ENCODE results near the gene PNPLA5.

Gene PNPLA5

DNA sequence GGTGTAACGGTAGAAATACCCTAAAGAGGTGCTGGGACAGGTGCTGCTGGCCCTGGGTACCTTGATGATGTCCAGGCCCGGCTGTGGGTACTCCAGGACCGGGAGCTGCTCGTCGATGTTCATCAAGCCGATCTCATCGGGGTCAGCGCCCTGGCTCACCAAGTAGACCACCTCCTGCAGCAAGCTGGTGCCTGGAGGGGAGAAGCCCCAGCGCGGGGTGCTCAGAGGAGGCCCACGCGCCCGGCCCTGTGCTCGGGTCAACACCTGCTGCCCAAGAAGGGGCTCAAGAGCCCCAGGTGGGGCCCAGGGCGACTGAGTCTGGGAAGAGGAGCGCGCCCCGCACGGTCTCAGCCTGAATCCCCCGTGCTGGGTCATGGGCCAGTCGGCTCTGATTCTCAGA is 50.1 kb downstream of the PNPLA5 start:
- Mint-ChIP-seq H3K9me3 (no peaks in the 10 kb centered on the region), H3K36me3 (ENCODE audit: low read depth) (no peaks in the 10 kb centered on the region), H3K27ac (no peak overlapping the region), H3K4me3 (no peak overlapping the region), H3K4me1 (no peaks in the 10 kb centered on the region), H3K27me3 (ENCODE audit: low read depth) (peaks cover 8% of the 10 kb centered on the region)
- TF ChIP-seq, protein P1, sequence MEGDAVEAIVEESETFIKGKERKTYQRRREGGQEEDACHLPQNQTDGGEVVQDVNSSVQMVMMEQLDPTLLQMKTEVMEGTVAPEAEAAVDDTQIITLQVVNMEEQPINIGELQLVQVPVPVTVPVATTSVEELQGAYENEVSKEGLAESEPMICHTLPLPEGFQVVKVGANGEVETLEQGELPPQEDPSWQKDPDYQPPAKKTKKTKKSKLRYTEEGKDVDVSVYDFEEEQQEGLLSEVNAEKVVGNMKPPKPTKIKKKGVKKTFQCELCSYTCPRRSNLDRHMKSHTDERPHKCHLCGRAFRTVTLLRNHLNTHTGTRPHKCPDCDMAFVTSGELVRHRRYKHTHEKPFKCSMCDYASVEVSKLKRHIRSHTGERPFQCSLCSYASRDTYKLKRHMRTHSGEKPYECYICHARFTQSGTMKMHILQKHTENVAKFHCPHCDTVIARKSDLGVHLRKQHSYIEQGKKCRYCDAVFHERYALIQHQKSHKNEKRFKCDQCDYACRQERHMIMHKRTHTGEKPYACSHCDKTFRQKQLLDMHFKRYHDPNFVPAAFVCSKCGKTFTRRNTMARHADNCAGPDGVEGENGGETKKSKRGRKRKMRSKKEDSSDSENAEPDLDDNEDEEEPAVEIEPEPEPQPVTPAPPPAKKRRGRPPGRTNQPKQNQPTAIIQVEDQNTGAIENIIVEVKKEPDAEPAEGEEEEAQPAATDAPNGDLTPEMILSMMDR (IDR thresholded peaks at IDR 0.05; ENCODE audit: unreplicated experiment in 3 of 3): no peak

DNA sequence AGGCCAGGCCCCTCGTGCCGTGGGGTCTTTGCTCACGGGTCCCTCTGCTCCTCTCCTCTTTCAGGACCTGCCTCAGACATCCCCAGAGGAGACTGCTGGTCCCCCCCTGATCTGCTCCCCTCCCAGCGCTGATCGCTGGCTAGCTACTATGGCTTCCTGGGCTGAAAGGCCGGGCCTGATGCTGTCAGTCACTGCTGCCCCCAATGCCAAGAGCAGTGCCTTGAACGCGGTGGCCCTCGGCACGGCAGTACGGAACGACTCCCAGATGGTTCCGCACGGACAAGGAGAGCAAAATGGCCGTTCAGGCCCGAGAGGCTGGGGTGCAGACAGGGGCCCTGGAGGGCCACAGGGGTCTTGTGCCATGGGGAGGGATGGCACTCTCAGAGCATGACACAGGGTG is 51.0 kb downstream of the PNPLA5 start:
- TF ChIP-seq, protein P1 (IDR thresholded peaks at IDR 0.05; ENCODE audit: unreplicated experiment in 3 of 3): no peak
- no peak overlapping the region for H3K27ac Mint-ChIP-seq
- no peak overlapping the region for H3K4me3 Mint-ChIP-seq
- H3K9me3 Mint-ChIP-seq: no peaks in the 10 kb centered on the region
- H3K4me1 Mint-ChIP-seq: no peaks in the 10 kb centered on the region
- no peaks in the 10 kb centered on the region for H3K36me3 Mint-ChIP-seq (ENCODE audit: low read depth)
- peaks cover 3% of the 10 kb centered on the region for H3K27me3 Mint-ChIP-seq (ENCODE audit: low read depth)

DNA sequence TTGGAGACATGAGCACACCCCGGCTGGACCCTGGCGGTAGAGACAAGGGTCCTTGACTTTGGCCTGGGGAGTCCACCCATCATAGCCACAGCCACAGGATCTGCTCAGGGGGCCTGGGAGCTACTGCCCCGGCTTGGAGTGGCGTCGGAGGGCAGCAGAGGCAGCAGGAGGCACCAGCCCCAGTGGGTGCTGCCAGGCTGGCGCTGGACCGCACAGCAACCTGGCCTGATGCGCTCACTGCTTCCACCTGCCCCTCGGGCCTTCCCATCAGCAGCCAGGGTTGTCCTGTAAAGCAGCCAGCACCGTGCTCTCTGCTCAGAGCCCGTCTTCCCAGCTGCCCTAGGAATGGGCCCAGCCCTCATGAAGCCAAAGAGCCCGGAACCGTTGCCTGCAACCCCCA is 51.4 kb downstream of the PNPLA5 start:
- no peaks in the 10 kb centered on the region for H3K4me1 Mint-ChIP-seq
- H3K9me3 Mint-ChIP-seq: no peaks in the 10 kb centered on the region
- H3K36me3 Mint-ChIP-seq (ENCODE audit: low read depth): no peaks in the 10 kb centered on the region
- H3K4me3 Mint-ChIP-seq: no peak overlapping the region
- no peak overlapping the region for H3K27ac Mint-ChIP-seq
- TF ChIP-seq, protein P1 (IDR thresholded peaks at IDR 0.05; ENCODE audit: unreplicated experiment in 3 of 3): no peak
- peaks cover 1% of the 10 kb centered on the region for H3K27me3 Mint-ChIP-seq (ENCODE audit: low read depth)

DNA sequence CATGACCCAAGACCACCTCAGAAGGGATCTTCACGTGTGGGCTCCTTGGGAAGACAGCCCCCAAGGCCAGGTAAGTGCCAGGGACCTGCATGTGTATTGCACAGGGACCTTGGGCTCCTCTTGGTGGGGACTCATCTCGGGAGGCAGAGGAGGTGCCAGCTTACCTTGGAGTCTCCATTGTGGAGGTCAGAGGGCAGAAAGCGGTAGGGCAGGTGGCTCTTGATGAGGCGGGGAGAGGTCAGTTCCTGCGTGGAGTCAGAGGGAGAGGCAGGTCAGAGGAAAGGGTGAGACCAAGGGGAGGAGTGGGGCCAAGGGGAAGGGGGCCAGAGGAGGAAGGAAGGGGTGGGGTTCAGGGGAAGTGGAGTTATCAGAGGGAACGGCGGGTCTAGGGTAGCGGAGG is 52.0 kb downstream of the PNPLA5 start:
- H3K36me3 Mint-ChIP-seq (ENCODE audit: low read depth): no peaks in the 10 kb centered on the region
- no peaks in the 10 kb centered on the region for H3K27me3 Mint-ChIP-seq (ENCODE audit: low read depth)
- no peak overlapping the region for H3K27ac Mint-ChIP-seq
- H3K9me3 Mint-ChIP-seq: no peaks in the 10 kb centered on the region
- TF ChIP-seq, protein P1 (IDR thresholded peaks at IDR 0.05; ENCODE audit: unreplicated experiment in 3 of 3): no peak
- no peaks in the 10 kb centered on the region for H3K4me1 Mint-ChIP-seq
- H3K4me3 Mint-ChIP-seq: no peak overlapping the region

DNA sequence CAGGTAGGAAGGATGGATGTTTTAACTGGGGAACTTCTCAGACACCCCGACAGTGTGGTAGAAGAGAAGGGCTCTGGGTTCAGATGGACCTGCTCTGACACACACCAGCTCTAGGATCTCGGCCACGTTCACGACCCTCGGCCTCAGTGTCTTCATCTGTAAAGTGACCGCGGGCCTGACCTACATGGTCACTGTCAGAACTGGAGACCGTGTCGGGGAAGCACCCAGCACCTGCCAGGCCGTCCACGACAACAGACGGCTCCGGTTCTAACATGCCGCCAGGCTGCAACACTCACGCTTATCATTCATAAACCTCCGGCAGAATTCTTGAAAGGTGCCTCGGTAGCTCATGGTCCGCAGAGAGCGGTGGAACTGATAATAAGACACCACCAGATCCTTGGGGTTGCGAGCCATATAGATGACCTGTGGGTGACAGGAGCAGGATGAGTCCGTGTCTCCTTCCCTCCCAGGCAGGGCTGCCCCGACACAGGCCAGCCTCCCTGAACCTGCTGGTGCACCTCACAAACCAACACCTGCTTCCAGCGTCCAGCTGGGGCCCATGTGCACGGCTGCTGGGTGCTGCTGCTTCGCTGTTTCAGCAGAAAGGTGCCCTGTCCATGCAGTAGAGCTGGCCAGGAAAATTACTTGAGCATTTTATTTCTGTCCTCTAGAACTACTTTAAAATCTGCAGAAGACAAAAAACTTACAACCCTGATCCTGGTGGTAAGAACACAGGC is 53.1 kb downstream of the PNPLA5 start:
- H3K27me3 Mint-ChIP-seq (ENCODE audit: low read depth): no peaks in the 10 kb centered on the region
- TF ChIP-seq, protein P1 (IDR thresholded peaks at IDR 0.05; ENCODE audit: unreplicated experiment in 3 of 3): no peak
- H3K9me3 Mint-ChIP-seq: no peaks in the 10 kb centered on the region
- no peak overlapping the region for H3K27ac Mint-ChIP-seq
- no peak overlapping the region for H3K4me3 Mint-ChIP-seq
- H3K4me1 Mint-ChIP-seq: no peaks in the 10 kb centered on the region
- no peaks in the 10 kb centered on the region for H3K36me3 Mint-ChIP-seq (ENCODE audit: low read depth)

DNA sequence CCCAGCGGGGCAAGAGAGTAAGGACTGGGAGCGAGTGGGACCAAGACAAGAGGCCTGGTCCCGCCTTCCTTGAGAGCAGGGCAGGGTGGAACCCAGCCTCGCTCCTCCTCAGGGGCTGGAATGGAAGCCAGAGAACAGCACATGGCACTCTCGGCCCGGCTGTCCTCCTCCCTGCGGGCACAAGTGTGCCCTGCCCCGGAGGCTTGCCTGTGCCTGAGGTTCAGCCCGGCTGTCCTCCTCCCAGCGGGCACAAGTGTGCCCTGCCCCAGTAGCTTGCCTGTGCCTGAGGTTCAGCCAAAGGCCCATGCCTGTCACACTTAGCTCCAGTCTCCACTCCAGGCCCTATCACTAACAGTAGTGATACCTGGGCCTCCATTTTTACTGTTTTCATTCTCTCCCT is 53.7 kb downstream of the PNPLA5 start:
- H3K4me3 Mint-ChIP-seq: no peak overlapping the region
- H3K4me1 Mint-ChIP-seq: peaks cover 2% of the 10 kb centered on the region
- H3K36me3 Mint-ChIP-seq (ENCODE audit: low read depth): no peaks in the 10 kb centered on the region
- TF ChIP-seq, protein P1 (IDR thresholded peaks at IDR 0.05; ENCODE audit: unreplicated experiment in 3 of 3): no peak
- H3K27ac Mint-ChIP-seq: no peak overlapping the region
- no peaks in the 10 kb centered on the region for H3K27me3 Mint-ChIP-seq (ENCODE audit: low read depth)
- no peaks in the 10 kb centered on the region for H3K9me3 Mint-ChIP-seq

All from nephron (organoid).